NCI-H187 (cell line): Measurements from ENCODE around the gene MIDN.
A peak's percentile ranks its signal among the peaks of the same experiment; 100 is the strongest.

Source experiments
- DNase-seq, 2 experiments: peaks; one replicate each; lab custom pipeline; 2025; lab: John Stamatoyannopoulos, UW

MIDN gene

DNA sequence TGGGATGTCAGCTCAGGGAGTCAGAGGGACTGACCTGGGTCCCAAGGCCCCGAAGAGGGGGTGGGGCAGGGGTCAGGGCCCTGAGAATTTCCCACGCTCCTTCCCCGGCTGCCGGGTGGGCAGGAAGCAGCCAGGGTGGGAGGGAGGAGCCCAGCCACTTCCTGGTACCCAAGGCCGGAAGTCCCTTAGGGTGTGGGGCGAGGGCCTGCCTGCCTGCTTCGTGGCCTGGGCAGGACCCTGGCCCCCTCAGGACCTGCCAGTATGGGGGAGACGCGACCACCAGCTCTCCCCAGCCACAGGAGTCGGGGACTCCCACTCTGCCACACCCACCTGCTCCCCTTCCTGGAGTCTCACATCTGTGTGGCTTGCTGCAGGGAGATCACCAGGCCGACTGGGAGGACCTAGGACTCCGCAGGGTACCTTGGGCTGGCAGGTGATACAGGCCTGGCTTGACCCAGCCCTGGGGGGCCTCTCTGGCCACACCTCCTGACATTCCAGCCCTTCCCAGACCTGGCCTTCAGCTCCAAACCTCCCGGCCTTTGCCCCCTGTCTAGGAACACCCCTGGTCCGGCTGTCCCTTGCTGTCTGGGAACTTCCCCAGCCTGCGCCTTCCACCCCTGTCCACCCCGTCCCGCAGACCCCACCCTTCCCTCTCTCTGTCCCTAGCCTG lies 11.0 kb downstream of the MIDN start:
- no peak for DNase-seq

DNA sequence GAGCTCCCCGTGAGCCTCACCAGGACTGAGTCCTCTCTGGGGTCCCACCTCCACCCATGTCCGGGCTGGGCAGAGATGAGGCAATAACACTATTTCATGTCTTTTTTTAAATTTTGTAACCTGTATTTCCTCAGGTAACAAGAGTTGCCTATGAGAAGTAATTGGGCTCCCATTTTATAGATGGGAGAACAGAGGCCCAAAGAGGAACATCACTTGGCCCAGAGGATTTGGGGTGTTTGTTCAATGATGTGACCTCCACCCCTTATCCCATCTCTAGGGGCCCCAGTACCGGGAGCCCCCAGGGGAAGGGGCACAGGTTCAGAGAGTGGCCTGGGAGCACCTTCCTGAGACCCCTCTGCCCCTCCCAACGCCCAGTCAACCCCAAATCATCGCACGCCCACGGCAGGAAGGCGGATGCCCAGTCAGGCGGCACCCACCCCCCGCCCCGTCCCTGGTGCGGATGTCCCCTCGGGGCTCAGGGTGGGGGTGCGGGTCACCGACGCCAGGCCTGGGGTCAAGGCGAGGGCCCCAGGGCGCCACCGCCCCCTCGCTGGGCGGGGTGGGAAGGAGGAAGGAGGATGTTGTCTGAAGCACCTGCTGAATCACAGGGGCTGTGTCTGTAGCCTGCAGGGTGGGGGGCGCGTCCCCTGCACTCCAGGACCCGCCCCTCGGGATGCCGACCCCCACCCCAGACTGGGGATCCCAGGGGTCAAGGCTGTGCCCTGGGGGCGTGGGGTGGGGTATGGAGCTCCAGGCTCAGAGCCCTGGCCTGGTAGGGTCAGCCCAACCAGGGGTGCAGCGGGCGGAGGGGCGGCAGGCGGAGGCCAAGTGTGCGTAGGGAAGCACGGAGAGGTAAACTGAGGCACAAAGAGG lies 11.7 kb downstream of the MIDN start:
- no peak for DNase-seq

DNA sequence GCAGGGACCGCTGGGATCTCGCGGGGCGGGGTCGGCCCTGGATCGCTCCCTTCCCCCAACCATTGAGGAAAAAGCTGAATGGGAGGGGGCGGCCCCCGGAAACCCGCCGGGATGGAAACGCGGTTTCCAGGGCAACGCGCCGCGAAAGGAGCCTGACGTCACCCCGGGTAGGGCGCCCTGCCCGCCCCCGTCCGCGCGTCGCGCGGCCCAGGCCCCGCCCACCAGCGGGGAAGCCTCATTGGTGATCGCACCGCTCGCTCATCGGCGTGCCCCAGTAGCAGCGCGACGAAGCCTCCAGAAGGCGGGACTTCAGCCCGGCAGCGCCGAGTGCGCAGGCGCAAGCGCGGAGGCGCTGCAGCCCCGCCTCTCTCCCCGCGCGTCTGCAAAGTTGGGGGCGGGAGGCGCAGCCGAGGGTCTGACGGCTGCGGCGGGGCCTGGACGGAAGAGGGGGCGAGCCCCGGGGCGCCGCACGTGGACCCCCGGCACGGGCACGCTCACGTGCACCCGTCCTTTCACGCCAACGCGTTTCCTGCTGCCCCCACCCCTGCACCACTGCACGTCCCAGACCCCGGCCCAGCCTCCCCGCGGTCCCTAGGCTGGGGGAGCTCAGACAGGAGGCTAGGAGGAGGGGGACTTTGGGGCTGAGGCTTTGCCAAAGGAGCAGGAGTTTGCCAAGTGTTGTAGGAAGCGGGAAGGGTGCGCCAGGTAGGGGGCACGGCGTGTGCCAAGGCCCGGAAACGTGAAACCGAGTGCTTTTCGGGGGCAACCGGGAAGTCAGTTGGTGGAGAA lies 12.6 kb downstream of the MIDN start:
- DNase-seq: peak; percentile 92 to 97

DNA sequence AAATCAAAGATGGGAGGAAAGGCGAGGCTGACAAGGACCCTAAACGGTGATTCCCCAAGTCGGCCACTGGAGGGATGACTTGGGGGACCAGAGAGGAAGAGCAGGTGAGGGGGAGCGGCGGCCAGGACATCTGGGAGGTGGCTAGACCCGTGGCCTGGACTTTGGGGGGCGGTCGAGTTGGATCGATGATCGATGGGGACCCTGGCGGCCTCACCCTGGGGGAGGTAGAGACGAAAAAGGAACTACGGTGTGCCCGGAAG lies 13.1 kb downstream of the MIDN start:
- no peak for DNase-seq

DNA sequence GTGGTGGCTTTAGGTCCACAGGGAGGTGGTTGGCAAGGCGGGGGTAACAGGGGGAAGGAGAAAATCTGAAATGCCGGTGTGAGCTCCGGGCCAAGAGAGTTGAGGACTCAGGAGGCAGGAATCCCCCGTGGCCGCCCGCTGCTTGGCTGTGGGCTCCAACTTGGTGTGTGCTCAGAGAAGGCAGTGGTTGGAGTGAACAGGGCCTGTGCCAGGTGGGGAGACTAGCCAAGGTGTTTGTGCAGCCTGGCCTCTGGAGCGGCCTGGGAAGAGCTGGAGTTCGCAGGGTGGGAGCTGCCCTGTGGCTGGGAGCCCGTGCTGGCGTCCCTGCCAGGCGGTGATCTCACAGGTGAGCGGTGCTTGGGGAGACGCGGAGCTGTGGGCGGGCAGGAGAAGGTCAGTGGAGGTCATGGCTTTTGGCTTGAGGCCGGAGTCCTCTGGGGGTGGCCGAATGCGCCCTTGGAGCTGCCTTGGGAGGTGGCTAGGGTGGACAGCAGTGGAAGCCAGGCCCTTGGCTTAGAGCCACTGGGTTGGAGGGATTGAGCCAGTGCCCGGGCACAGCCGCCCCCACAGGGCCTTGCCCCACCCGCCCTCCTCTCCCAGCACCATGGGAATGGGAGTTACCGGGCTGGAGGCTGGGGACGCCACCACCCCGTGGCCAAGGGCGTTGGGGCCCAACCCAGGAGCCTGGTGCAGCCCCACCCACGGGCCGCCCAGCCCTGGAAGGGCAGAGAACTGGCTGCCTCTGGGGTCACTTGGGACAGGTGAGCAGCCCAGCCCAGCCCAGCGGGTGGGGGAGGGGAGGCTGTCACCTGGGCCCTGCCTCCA lies 13.6 kb downstream of the MIDN start:
- DNase-seq: no peak

DNA sequence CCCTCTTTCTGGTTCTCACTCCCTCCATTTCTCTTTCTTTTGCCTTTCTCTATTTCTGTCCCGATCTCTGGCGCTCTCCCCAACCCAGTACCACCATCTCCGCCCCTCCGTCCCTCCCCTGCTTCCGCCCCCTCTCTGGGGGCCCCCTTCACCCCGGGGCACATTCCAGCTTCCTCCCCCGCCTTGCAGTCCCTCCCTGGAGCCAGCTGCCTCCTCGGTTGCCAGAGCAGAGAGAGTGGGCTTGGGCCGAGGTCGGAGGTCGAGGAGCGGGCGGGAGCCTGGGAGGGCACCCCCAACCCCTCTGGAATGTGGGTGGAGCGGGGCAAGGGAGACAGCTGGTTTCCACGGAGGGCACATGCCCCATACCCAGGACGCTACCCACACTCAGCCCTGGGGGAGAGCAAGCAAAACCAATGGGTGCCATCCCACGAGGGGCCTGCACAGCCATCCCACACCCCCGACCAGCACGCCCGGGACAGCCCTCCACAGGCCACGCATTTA lies 14.3 kb downstream of the MIDN start:
- no peak for DNase-seq

DNA sequence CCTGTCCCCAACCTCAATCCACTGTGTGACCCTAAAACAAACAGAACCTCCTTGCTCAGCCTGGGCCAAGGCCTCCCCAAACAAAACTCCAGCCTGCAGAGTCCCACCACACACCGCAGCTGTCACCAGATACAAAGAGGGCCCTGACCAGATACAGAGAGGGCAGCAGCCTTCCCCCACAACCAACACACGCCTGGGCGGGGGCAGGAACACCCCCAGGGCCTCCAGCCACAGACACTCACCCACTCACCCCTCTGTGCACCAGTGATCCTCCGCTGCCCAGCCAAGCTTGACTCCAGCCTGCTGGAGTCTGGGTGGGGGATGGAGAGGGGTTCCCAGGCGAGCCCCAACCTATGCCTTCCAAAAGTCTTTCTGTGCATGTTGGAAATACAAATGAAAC lies 14.8 kb downstream of the MIDN start:
- DNase-seq: no peak

DNA sequence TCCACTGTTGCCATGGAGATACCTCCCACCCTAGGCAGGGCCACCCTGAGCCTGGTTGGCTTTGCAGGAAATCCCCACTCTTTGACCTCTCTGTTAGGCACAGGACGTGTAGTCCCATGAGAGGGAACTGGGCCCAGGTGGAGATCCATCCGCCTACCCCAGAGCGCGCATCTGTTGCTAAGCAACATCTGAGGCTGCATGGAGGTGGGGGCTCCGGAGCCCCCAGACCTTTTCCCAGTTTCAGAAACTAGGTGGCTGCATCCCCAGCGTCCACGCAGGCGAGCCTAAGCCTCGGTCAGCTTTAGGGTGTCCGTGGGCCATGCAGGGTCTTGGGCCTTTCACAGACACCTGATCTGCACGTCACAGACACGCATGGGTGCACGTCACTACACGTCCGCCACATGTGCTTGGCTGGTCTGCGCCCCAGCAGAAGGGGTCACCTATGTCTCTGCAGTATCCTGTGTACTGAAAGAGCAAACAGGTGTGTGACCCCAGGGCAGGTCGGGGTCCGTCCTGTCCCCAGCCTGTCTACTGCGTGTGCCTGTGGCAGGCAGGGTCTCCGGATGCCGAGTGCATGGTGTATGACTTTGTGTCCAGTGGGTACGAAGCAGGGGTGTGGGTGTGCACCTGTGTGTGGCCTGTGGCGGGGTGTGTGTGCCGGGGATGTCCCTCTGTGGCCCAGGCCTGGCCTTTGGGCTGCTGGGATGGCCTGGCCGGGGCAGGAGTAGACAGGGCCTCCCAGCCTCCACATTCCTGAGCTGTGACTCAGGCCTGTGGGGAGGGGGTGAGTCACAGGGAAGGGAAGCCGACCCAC lies 16.6 kb downstream of the MIDN start:
- DNase-seq: no peak

DNA sequence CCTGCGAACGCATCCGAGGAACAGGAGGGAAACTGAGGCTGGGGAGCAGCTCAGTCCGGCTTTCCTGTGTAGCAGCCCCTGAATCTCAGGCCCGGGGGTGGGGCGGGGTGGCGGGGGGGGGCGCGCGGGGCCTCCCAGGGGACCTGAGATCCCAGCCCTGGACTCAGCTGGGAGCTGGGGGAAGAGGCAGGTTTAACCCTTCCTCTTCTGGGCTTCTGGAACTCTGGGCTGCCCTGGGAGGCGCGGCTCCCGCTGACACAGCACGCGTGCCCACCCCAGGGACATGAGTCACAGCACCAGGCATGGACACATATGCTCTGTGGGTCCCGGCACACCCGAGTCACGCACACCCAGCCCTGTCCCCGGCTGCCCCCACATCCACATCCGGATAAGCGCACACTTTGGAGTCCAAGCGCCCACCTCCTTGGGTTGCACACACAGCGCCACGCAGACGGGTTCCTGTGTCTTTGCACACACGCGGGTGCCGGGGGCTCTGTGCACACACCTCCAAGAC lies 17.3 kb downstream of the MIDN start:
- no peak for DNase-seq

DNA sequence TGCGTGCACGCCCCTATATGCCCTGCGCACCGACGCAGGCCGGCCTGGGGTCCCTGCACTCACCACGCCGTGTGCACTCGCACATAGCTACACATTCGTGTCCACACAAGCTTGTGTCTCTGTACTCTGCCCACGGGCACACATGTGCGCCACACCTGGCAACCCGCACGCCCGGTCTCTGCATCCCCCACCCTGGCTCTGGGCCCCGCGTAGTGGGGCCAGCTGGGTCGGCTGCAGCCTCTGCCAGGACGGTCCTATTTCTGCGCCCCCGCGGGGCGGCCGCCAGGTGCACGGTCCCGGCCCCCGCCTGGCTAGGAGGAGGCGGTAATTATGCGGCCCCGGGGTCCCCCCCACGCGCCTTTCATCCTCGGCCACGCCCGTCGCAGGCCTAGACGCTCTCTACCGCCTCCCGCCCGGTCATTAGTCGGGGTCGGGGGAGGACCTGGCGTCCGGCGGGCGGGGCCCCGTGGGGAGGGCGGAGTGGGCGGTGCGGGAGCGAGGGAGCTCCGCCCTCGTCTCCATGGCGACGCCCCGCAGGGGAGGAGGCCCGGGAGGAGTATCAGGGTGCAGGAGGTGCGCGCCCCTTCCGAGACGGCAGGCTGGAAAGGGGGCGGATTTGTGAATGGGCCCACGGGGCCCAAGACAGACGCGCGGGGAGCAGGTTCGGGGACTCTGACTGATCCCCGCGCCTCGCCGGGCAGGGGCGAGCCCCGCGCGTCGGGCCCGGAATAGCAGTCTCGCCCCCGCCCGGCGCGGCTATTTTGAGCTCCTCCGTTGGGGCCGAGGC lies 17.9 kb downstream of the MIDN start:
- peak; percentile 68 to 72 for DNase-seq

DNA sequence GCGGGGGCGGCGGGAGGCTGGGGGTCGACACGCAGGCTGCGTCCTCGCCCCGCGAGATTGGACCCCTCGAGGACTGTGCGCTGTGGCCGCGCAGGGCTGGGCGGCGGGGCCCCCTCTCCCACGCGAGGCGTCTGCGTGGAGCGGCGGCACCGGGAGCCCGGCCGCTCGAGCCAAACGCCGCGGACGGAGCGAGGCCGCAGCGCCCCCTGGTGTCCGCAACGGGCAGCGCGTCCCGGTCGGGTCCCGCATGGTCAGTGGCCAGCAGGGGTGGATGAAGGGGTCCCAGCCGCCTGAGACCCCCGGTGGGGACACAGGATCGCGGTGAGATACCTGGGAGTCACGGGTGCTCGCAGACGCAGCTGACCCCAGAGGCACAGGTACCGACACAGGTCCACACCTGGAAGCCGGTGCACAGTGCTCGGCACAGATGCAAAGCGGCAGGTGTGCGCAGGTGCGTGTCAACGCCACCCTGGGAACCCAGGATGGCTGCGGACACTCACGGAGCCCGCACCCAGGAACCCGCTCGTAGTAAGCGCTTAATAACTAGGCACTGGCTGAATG lies 18.6 kb downstream of the MIDN start:
- DNase-seq: peak in 1 of 2 experiments; percentile 56

DNA sequence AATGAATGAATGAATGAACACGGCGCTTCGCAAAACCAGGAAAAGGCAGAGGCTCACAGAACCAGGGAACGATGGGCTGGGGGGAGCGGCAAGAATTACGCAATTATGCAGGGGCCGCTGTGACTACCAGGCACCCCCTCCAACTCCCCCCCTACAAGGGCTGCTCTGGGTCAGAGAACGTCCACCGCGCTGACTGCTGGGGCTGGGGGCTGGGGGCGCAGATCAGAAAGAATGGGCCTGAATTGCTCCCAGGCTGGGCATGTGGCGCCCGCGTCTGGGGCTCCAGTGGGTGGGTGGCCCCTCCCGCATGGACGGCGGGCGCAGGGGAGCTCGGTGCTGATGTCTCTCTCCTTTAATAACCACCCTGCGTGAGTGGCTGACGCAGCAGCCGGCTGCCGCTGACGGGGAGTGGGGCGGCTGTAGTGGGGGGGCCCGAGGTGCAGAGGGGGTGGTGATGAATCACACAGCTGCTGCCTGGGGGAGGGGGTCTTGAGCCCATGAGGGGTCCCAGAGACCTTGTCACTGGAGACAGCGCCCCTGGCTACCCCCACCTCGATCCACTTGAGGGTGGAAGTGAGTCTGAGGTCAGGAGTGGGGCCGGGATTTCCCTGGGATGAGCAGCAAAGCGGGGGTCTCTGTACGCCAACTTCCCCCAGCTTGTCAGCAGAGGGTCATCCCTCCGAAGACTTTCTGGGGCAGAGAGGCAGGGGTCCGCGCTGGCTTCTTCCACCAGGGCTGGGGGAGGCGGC lies 19.3 kb downstream of the MIDN start:
- no peak for DNase-seq

DNA sequence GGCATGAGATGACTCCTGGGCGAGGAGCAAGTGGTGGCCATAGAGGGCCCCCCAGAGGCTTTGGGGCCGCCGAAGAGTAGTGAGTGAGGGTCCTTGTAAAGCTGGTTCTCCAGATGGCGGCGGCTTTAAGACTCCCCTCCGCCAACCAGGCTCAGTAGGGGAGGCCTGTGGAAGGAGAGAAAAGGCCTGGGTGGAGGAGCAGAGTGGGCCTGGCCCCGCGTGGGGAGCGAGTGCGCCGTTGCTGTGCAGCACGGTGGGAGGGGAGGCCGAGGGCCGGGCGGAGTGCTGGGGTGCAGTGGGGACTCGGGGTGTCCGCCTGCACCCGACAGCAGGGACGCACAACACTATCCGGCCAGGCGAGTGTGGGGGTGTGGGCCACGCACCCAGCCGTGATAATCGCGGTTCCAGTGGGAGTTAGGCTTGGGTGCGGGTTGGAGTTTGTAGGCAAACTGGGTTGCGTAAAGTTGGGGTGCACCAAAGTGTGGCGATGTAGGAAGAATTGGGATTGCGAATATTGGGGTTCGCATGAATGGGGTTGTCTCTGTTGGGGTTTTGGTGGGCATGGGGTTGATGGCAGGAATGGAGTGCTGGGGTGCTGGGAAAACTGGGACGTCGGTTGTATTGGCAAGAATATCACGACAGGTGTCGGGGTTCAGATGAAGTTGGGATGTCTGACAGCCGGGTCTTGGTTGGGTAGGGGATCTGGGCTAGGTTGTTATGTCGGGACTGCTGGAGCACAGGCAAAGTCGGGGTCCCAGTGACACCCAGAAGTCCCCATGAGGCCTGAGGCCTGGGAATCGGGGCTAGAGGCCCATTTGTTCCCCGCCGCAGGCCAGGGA lies 20.1 kb downstream of the MIDN start:
- DNase-seq: no peak

DNA sequence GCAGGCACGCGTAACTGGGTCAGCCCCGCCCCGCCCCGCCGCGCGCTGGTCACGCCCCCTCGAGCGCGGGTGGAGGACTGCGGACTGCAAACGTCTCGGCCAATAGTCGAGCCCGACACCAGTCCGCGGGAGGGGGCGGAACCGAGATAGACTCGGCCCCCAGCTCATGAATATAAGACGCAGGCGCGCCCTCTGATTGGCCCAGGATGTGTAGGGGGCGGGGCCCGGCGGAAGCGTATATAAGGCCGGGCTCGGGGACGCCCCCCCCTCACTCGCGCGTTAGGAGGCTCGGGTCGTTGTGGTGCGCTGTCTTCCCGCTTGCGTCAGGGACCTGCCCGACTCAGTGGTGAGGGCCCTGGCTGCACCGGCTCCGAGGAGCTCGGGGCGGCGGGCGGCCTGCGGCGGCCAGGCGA lies 20.7 kb downstream of the MIDN start, which contains the start of gene CIRBP:
CIRBP (plus strand) TSS at position 268 of the 413 bp plus-strand sequence. CDS start 1,602 bp downstream, outside the sequence.
- peak; percentile 95 to 99 for DNase-seq

DNA sequence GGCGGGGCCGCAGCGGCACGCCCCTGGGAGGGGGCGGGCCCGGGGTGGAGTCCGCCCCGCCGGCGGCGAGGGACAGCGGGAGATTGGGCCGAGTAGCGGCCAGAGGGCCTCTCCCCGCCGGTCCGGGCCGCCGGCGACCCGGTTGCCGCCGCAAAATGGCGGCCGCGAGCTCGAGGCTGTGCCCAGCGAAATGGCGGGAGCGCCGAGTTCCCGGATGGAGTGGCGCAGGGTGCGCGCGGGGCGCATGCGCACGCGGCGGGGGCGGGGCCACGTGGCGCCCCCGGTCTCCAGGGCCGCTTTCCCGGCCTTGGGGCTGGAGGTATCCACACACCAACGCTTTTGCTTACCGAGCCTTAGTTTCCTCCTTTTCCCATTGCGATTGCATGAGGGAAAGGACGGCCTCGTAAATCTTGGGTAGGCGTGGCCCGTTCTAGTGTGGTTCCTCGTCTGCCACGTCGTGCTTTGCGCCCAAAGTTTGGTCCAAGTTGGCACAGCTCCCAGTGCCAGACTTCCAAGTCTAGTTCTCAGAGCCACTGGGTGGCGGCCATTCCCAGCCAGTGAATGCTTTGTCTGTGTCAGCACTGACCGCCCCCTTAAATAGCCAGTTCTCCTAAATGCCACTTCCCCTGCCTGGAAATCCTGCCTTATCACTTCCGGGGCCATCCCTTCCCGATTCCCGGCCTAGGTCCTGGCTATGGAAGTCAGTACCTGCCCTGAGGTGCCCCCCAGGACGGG lies 21.3 kb downstream of the MIDN start:
- peak; percentile 72 to 74 for DNase-seq

DNA sequence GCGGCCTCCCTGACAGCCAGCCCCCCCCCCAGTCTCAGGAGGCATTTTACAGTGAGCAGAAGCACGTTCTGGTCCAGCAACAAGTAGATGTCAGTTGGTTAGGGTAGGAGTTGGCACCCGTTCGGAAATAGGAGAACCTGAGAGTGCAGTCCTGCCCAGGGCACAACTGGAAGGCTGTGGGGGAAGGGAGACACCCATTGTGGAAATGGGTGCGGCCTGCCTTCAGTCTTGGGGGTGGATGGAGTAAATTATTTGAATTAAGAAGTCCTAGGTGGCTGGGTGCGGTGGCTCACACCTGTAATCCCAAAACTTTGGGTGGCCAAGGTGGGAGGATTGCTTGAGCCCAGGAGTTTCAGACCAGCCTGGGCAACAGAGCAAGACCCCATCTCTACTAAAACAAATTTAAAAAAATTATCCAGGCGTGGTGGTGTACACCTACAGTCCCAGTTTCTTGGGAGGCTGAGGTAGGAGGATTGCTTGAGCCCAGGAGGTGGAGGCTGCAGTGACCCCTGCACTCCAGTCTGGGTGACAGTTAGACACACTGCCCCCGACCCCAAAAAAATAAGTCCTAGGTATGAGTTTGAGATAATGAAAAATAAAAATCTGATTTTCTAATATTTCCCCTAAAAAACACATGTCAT lies 21.9 kb downstream of the MIDN start:
- no peak for DNase-seq
